MM.1S (cell line): ENCODE measurements around the gene TSPAN9.

Experiments
- EZH2 ChIP-seq: fragments of 300-600 bp; sonication (generic); optimal IDR thresholded peaks from 2 replicates; pipeline ENCODE3; 2017; ENCODE audit warnings: low read depth, mild to moderate bottlenecking, antibody characterized with exemption, low read length, mixed read lengths
- EZH2phosphoT487 ChIP-seq: fragments of 300-600 bp; sonication (generic); IDR thresholded peaks from 2 replicates; pipeline ENCODE4 v1.6.1; 2018; ENCODE audit warnings: antibody characterized with exemption, low read length
- TF ChIP-seq, protein P1 (sequence below): fragments of 300-600 bp; sonication (generic); IDR thresholded peaks from 2 replicates; pipeline ENCODE4 v1.5.1; 2016; ENCODE audit warnings: antibody characterized with exemption, low read length, mixed read lengths

DNA sequence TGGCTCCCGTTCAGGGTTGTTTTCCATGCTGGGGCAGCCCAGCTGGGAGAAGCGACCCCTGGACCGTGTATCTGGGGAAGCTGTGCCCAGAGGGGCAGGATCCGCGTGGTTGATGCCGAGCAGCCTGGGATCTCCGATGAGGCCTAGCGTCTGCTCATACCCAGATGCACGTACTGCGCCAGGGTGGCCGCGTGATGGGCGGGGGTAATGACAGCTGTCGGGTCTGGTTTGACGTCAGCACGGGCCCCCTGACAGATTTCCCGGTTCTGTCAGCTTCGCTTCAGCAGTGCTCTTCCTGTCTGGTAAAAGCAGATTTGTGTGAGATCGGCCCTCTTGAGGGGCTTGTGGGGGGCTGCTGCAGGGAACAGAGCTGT, 147.3 kb downstream of the TSPAN9 start:
- TF ChIP-seq, protein P1, sequence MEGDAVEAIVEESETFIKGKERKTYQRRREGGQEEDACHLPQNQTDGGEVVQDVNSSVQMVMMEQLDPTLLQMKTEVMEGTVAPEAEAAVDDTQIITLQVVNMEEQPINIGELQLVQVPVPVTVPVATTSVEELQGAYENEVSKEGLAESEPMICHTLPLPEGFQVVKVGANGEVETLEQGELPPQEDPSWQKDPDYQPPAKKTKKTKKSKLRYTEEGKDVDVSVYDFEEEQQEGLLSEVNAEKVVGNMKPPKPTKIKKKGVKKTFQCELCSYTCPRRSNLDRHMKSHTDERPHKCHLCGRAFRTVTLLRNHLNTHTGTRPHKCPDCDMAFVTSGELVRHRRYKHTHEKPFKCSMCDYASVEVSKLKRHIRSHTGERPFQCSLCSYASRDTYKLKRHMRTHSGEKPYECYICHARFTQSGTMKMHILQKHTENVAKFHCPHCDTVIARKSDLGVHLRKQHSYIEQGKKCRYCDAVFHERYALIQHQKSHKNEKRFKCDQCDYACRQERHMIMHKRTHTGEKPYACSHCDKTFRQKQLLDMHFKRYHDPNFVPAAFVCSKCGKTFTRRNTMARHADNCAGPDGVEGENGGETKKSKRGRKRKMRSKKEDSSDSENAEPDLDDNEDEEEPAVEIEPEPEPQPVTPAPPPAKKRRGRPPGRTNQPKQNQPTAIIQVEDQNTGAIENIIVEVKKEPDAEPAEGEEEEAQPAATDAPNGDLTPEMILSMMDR = no peak
- no peak for TF ChIP-seq EZH2
- no peak for TF ChIP-seq EZH2phosphoT487
